RWPE2 (cell line): ENCODE data around the gene BCAR1.

Experiments used
- ATAC-seq: fragments of 200-7000 bp; cut with Tn5 transposase; 3 replicates; pipeline ENCODE4 v1.9.1; 2021; ENCODE audit warnings: low read depth
- DNase-seq: peaks from one replicate; pipeline ENCODE4 v3.0.0-alpha.2; 2020; ENCODE audit warnings: low spot score
- H3K27ac ChIP-seq: fragments of 450-650 bp; 2 replicates; pipeline ENCODE4 v1.5.1; 2017; ENCODE audit warnings: mild to moderate bottlenecking; ENCODE audit not compliant: poor library complexity, severe bottlenecking
- H3K27me3 ChIP-seq: fragments of 250-450 bp; sonication (Bioruptor Pico); 2 replicates; pipeline ENCODE4 v1.5.1; 2021; ENCODE audit warnings: mild to moderate bottlenecking, moderate library complexity; ENCODE audit not compliant: insufficient read depth, poor library complexity, severe bottlenecking
- H3K36me3 ChIP-seq: fragments of 250-450 bp; sonication (Bioruptor Pico); 2 replicates; pipeline ENCODE4 v1.5.1; 2020; ENCODE audit warnings: low read depth, mild to moderate bottlenecking, moderate library complexity
- H3K4me1 ChIP-seq: fragments of 250-450 bp; sonication (Bioruptor Pico); 2 replicates; pipeline ENCODE4 v1.5.1; 2021; ENCODE audit warnings: mild to moderate bottlenecking, moderate library complexity; ENCODE audit not compliant: insufficient read depth, poor library complexity, severe bottlenecking
- H3K4me3 ChIP-seq: fragments of 250-450 bp; sonication (Bioruptor Pico); 2 replicates; pipeline ENCODE4 v1.5.1; 2021; ENCODE audit warnings: mild to moderate bottlenecking, moderate library complexity; ENCODE audit not compliant: severe bottlenecking
- H3K9me3 ChIP-seq: fragments of 250-450 bp; sonication (Bioruptor Pico); 2 replicates; pipeline ENCODE4 v1.5.1; 2021; ENCODE audit warnings: mild to moderate bottlenecking, moderate library complexity; ENCODE audit not compliant: severe bottlenecking
- TF ChIP-seq, protein P1 (sequence below): fragments of 450-650 bp; IDR thresholded peaks from one replicate; pipeline ENCODE4 v1.5.1; 2017; ENCODE audit warnings: mild to moderate bottlenecking, moderate library complexity; ENCODE audit not compliant: poor library complexity, severe bottlenecking

BCAR1 gene

GRCh38 chr16:75179208-75179607 is 72.2 kb downstream of the BCAR1 start:
- DNase-seq (no peak), ATAC-seq (no peak)
- Histone ChIP-seq H3K4me1 (no peaks in the 10 kb centered on the region), H3K9me3 (peaks cover 7% of the 10 kb centered on the region), H3K27ac (no peak overlapping the region), H3K4me3 (no peak overlapping the region), H3K36me3 (no peaks in the 10 kb centered on the region), H3K27me3 (no peaks in the 10 kb centered on the region)
- TF ChIP-seq, protein P1, sequence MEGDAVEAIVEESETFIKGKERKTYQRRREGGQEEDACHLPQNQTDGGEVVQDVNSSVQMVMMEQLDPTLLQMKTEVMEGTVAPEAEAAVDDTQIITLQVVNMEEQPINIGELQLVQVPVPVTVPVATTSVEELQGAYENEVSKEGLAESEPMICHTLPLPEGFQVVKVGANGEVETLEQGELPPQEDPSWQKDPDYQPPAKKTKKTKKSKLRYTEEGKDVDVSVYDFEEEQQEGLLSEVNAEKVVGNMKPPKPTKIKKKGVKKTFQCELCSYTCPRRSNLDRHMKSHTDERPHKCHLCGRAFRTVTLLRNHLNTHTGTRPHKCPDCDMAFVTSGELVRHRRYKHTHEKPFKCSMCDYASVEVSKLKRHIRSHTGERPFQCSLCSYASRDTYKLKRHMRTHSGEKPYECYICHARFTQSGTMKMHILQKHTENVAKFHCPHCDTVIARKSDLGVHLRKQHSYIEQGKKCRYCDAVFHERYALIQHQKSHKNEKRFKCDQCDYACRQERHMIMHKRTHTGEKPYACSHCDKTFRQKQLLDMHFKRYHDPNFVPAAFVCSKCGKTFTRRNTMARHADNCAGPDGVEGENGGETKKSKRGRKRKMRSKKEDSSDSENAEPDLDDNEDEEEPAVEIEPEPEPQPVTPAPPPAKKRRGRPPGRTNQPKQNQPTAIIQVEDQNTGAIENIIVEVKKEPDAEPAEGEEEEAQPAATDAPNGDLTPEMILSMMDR = no peak
